Upper lobe of left lung (tissue), 6 donors: ENCODE data around the gene EZH2. TPM values are rescaled to one million over a fixed set of nuclear protein-coding genes. Genes with fewer than 3 reads are reported as not detected.

Experiments
- ATAC-seq, 2 donors: fragments of 200-7000 bp; cut with Tn5 transposase; one replicate each; pipeline ENCODE4 v1.9.1; 2022; ENCODE audit warnings: mild to moderate bottlenecking in 2 of 2, moderate library complexity in 2 of 2; ENCODE audit not compliant: low FRiP score in 2 of 2
- DNase-seq, 2 donors: peaks; one replicate each; pipeline ENCODE4 v3.0.0-alpha.2; 2019 to 2020
- H3K27ac ChIP-seq, 4 donors: fragments of 200-600 bp; sonication (generic); one replicate each; pipeline ENCODE4 v1.5.1; 2016 to 2019
- H3K27me3 ChIP-seq, 4 donors: fragments of 200-600 bp; sonication (generic); one replicate each; pipeline ENCODE4 v1.5.1; 2017 to 2019
- H3K36me3 ChIP-seq, 4 donors: fragments of 200-600 bp; sonication (generic); one replicate each; pipeline ENCODE4 v1.5.1; 2016 to 2019
- H3K4me1 ChIP-seq, 4 donors: fragments of 200-600 bp; sonication (generic); one replicate each; pipeline ENCODE4 v1.5.1; 2018 to 2019
- H3K4me3 ChIP-seq, 4 donors: fragments of 200-600 bp; sonication (generic); one replicate each; pipeline ENCODE4 v1.5.1; 2017 to 2019; ENCODE audit warnings: mild to moderate bottlenecking in 2 of 4, moderate library complexity in 1 of 4
- H3K9me3 ChIP-seq, 4 donors: fragments of 200-600 bp; sonication (generic); one replicate each; pipeline ENCODE4 v1.5.1; 2018 to 2019
- CTCF ChIP-seq, 6 experiments: fragments of 450-650 bp in 4 of 6; fragments of 200-600 bp in 2 of 6; sonication (generic) in 2 of 6; IDR thresholded peaks; one replicate each; pipeline ENCODE4 v1.5.1; 2016 to 2019; ENCODE audit warnings: antibody characterized with exemption in 6 of 6
- EP300 ChIP-seq, 4 donors: sonication (generic); formaldehyde crosslinking; IDR thresholded peaks; one replicate each; pipeline ENCODE4 v1.5.1; 2017; ENCODE audit warnings: antibody characterized with exemption in 4 of 4, control low read depth in 2 of 4
- POLR2A ChIP-seq, 4 donors: fragments of 450-650 bp; IDR thresholded peaks; one replicate each; pipeline ENCODE4 v1.5.1; 2016 to 2017; ENCODE audit warnings: antibody characterized with exemption in 4 of 4, mild to moderate bottlenecking in 2 of 4
- POLR2AphosphoS5 ChIP-seq, 2 donors: sonication (generic); formaldehyde crosslinking; IDR thresholded peaks; one replicate each; pipeline ENCODE4 v1.5.1; 2017; ENCODE audit warnings: antibody characterized with exemption in 2 of 2
- WGBS, 2 donors: methylation state at CpG; one replicate each; pipeline ENCODE4 v1.1.5; 2017 to 2018; 5-methylcytosine and 5-hydroxymethylcytosine counted together
- total RNA-seq, 6 donors: library from RNA; depleted of rRNA in 4 of 6; stranded (reverse); fragments of >200 nt in 4 of 6; gene quantifications; one replicate each; pipeline versions ENCODE4 v1.1.0 to v1.2.1, GENCODE V29; 2016 to 2021
- donor health status: DM: no; HTN: no; CAD: no; lungs with moderate emphysema.
- donor health status: DM: no; HTN: yes; CAD: no; lungs with severe emphysema.

EZH2 gene
- total RNA-seq, 6 donors from 2014 or later: 0.89 to 4.6 (median 3.1) TPM

- Histone ChIP-seq H3K9me3 (no peaks in the 10 kb centered on the region), H3K4me1 (no peaks in the 10 kb centered on the region), H3K4me3 (no peak overlapping the region), H3K27me3 (no peaks in the 10 kb centered on the region), H3K27ac (no peak overlapping the region), H3K36me3 (peaks cover 0 to 3% (median 0%) of the 10 kb centered on the region in 4 donors)
- TF ChIP-seq CTCF (IDR thresholded peaks at IDR 0.05): no peak
- no peak for TF ChIP-seq POLR2A (IDR thresholded peaks at IDR 0.05)
- no peak for TF ChIP-seq EP300 (IDR thresholded peaks at IDR 0.05)
- TF ChIP-seq POLR2AphosphoS5 (IDR thresholded peaks at IDR 0.05): no peak
- DNase-seq (no peak), ATAC-seq (no peak)
- 85 to 89% methylated on average over 10 of the region's 10 CpGs for WGBS, 2 donors
Observed at GRCh38 chr7:148814922-148815559, 69.0 kb downstream of the EZH2 start.

DNA sequence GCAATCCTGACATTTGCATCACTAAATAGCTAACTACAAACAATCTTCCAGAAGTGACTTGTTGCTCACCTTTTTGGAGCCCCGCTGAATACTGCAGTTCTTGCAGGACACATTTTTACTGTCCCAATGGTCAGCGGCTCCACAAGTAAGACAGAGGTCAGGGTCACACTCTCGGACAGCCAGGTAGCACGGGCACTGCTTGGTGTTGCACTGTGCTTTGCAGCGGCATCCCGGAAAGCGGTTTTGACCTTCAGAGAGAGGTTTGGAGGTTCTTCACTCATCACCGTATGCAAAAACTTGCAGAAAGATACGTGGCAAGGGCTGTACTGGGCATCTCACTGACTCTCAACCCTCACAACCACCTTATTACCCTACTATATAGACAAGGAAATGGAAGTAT is 70.2 kb downstream of the EZH2 start:
- H3K9me3 ChIP-seq: no peaks in the 10 kb centered on the region
- no peak overlapping the region for H3K4me3 ChIP-seq
- ATAC-seq: no peak
- peaks cover 0 to 4% (median 0%) of the 10 kb centered on the region in 4 donors for H3K36me3 ChIP-seq
- 93 to 96% methylated on average over 9 of the region's 9 CpGs for WGBS, 2 donors
- no peaks in the 10 kb centered on the region for H3K27me3 ChIP-seq
- no peaks in the 10 kb centered on the region for H3K4me1 ChIP-seq
- no peak overlapping the region for H3K27ac ChIP-seq
- DNase-seq: no peak
- TF ChIP-seq POLR2A (IDR thresholded peaks at IDR 0.05) (no peak), EP300 (IDR thresholded peaks at IDR 0.05) (no peak), CTCF (IDR thresholded peaks at IDR 0.05) (no peak), POLR2AphosphoS5 (IDR thresholded peaks at IDR 0.05) (no peak)

DNA sequence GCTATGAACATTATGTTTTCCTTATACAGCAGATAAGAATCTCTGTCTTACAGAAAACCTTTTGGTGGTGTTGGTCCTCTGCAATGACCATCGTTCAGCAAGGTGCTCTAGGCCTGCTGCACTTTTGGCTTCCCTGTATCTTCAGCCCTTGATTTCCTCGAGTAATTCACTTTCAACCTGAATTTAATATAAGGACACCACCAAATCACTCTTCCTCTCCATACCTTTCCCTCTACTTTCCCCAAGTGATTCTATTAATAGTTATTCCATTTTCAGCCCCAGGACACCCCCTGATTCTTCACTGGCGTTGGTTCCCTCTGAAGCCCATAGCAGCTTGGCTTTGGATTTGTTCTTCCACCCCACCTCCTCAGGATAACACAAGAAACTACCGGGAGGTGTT is 72.2 kb downstream of the EZH2 start:
- no peaks in the 10 kb centered on the region for H3K27me3 ChIP-seq
- H3K4me3 ChIP-seq: no peak overlapping the region
- DNase-seq (no peak), ATAC-seq (no peak)
- H3K9me3 ChIP-seq: no peaks in the 10 kb centered on the region
- TF ChIP-seq POLR2A (IDR thresholded peaks at IDR 0.05) (no peak), CTCF (IDR thresholded peaks at IDR 0.05) (no peak), EP300 (IDR thresholded peaks at IDR 0.05) (no peak), POLR2AphosphoS5 (IDR thresholded peaks at IDR 0.05) (no peak)
- H3K36me3 ChIP-seq: peaks cover 0 to 10% (median 7%) of the 10 kb centered on the region in 4 donors
- WGBS, 2 donors: 91 to 92% methylated on average over 4 of the region's 4 CpGs
- H3K27ac ChIP-seq: no peak overlapping the region
- H3K4me1 ChIP-seq: no peaks in the 10 kb centered on the region

DNA sequence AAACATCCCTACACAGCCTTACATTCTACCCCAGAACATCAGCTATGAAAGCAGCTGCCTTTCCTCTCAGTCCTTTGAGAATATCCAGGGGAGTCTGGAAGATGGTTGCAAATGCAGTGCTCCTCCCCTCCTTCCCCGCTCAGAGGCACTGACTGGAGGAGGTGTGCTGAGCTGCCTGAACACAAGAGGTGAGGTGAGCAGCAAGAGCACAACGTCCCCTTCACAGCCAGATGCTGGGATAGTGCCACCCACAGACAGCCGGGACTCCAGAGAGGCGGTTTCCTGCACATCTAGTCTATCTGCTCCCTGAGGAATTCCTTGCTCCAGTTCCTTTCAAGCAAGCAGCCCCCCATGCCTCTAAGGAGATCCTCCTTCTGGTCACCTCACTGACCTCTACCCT is 74.2 kb downstream of the EZH2 start:
- H3K27me3 ChIP-seq: no peaks in the 10 kb centered on the region
- no peaks in the 10 kb centered on the region for H3K4me1 ChIP-seq
- peaks cover 0 to 11% (median 8%) of the 10 kb centered on the region in 4 donors for H3K36me3 ChIP-seq
- ATAC-seq (no peak), DNase-seq (no peak)
- H3K9me3 ChIP-seq: no peaks in the 10 kb centered on the region
- no peak overlapping the region for H3K4me3 ChIP-seq
- no peak for TF ChIP-seq POLR2AphosphoS5 (IDR thresholded peaks at IDR 0.05)
- TF ChIP-seq CTCF (IDR thresholded peaks at IDR 0.05): no peak
- TF ChIP-seq EP300 (IDR thresholded peaks at IDR 0.05): no peak
- TF ChIP-seq POLR2A (IDR thresholded peaks at IDR 0.05): no peak
- H3K27ac ChIP-seq: no peak overlapping the region
- WGBS, 2 donors: 49 to 86% methylated on average over 2 to 4 of the region's 4 CpGs

DNA sequence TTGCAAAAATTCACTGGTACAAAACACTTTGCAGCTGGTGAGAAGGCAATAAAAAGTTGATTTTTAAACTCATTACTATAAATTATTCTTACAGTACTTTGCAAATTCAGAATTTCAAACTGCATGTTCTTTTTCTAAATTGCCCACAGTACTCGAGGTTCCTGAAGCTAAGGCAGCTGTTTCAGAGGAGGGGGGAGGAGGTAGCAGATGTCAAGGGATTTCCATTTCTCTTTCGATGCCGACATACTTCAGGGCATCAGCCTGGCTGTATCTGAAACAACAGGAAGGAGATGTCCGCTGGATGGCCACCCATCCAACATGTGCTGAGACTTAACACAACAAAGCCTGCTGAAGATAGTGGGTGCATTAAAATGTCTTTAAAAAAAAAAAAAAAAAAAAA is 76.7 kb downstream of the EZH2 start:
- ATAC-seq (no peak), DNase-seq (no peak)
- Histone ChIP-seq H3K4me1 (no peaks in the 10 kb centered on the region), H3K9me3 (no peaks in the 10 kb centered on the region), H3K27me3 (no peaks in the 10 kb centered on the region), H3K27ac (no peak overlapping the region), H3K36me3 (peaks cover 0 to 21% (median 10%) of the 10 kb centered on the region in 4 donors), H3K4me3 (no peak overlapping the region)
- WGBS, 2 donors: 86 to 90% methylated on average over 4 of the region's 4 CpGs
- no peak for TF ChIP-seq EP300 (IDR thresholded peaks at IDR 0.05)
- no peak for TF ChIP-seq POLR2AphosphoS5 (IDR thresholded peaks at IDR 0.05)
- no peak for TF ChIP-seq CTCF (IDR thresholded peaks at IDR 0.05)
- TF ChIP-seq POLR2A (IDR thresholded peaks at IDR 0.05): no peak
